Measurements from ENCODE around the gene HACE1. TPM values are rescaled to one million over a fixed set of nuclear protein-coding genes. Genes with fewer than 3 reads are reported as not detected.

HACE1 gene
- total RNA-seq, 1 donor from 2014 or later: 18.2 TPM

DNA sequence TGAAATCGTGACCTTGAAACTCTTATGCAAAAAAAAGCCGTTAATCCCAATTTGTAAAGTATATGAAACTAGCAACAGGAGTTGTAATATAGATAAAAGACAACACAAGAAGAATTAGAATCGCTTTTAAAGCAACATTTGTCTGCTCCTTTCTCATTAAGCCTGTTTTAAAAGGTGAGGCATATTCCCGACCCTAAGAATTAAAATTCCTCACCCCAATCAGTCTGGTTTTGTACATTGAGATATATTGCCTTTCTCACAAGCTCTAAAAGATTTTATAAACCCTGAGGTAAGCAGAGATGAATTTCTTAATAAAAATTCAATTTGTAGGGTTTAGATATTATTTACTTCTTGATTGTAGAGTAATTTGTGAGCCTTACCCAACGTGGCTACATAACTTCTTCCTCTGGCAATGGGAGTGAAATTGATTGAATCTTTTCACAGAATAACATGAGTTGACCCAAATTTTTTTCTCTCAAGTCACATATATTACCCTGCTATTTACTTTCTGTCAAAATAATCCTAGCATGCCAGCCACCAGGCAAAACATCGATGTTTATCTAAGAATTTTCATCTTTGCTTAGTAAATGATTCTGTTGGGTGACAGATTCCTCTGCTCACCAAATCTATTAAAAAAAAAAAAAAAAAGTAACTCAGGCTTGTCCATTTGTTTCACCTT, 173.7 kb downstream of the HACE1 start:
- Mint-ChIP-seq H3K9me3 (ENCODE audit: low read depth) (peaks cover 7% of the 10 kb centered on the region), H3K4me1 (ENCODE audit: low read depth) (peaks cover 27% of the 10 kb centered on the region), H3K36me3 (ENCODE audit: low read depth) (peaks cover 2% of the 10 kb centered on the region), H3K27ac (ENCODE audit: unreplicated experiment) (no peak overlapping the region), H3K4me3 (ENCODE audit: unreplicated experiment) (no peak overlapping the region), H3K27me3 (ENCODE audit: low read depth) (no peaks in the 10 kb centered on the region)
- TF ChIP-seq, protein P1, sequence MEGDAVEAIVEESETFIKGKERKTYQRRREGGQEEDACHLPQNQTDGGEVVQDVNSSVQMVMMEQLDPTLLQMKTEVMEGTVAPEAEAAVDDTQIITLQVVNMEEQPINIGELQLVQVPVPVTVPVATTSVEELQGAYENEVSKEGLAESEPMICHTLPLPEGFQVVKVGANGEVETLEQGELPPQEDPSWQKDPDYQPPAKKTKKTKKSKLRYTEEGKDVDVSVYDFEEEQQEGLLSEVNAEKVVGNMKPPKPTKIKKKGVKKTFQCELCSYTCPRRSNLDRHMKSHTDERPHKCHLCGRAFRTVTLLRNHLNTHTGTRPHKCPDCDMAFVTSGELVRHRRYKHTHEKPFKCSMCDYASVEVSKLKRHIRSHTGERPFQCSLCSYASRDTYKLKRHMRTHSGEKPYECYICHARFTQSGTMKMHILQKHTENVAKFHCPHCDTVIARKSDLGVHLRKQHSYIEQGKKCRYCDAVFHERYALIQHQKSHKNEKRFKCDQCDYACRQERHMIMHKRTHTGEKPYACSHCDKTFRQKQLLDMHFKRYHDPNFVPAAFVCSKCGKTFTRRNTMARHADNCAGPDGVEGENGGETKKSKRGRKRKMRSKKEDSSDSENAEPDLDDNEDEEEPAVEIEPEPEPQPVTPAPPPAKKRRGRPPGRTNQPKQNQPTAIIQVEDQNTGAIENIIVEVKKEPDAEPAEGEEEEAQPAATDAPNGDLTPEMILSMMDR (IDR thresholded peaks at IDR 0.05): no peak
- no peak for DNase-seq (ENCODE audit: low spot score)

GRCh38 chr6:104684911-104685415, 174.8 kb downstream of the HACE1 start:
- TF ChIP-seq, protein P1 (IDR thresholded peaks at IDR 0.05): no peak
- Mint-ChIP-seq H3K4me3 (ENCODE audit: unreplicated experiment) (no peak overlapping the region), H3K4me1 (ENCODE audit: low read depth) (peaks cover 22% of the 10 kb centered on the region), H3K9me3 (ENCODE audit: low read depth) (peaks cover 3% of the 10 kb centered on the region), H3K36me3 (ENCODE audit: low read depth) (no peaks in the 10 kb centered on the region), H3K27ac (ENCODE audit: unreplicated experiment) (no peak overlapping the region), H3K27me3 (ENCODE audit: low read depth) (no peaks in the 10 kb centered on the region)
- DNase-seq (ENCODE audit: low spot score): no peak

- H3K27me3 Mint-ChIP-seq (ENCODE audit: low read depth): no peaks in the 10 kb centered on the region
Measured at GRCh38 chr6:104683809-104684208, 175.9 kb downstream of the HACE1 start.

DNA sequence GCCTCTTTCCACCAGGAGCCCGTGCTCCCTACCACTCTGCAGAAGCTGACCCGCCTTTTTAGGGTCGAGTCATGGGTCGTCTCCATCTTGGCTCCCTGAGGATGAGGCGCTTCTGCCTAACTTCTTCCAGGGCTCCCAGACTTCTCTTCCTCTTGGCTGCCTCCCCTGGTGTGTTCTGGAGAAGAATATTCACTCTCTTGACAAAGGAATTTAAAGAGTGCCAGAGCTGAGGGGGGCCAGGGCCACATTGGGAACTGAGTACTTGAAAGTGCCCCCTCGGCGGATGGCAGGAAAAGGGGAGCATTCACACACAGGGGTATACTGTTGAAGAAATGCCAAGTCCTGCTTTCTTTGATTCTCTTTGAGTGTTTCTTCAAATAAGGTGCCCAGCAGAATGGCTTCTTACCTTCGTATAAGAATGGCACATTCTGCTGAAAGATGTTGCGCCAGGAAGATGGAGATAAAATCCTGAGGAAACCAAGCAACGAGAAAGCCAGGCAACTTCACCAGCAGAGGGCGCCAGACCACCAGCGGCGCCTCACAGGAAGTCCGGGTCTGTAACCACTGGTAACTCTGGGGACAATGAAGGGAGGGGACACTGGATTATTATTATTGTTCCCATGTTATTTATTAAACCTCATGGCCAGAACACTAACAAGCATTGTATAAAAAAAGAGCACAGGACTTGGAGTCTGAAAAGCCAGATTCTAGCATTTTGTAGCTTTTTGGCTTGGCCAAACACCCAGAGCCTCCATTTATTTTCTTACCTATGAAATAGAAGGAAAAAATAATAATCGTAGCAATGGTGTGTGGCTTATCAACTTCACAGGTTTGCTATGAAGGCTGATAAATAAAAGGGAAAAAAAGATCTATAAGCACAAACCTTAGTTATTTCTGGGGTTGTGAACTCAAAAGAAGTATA, 176.7 kb downstream of the HACE1 start:
- no peaks in the 10 kb centered on the region for H3K36me3 Mint-ChIP-seq (ENCODE audit: low read depth)
- TF ChIP-seq, protein P1 (IDR thresholded peaks at IDR 0.05): peak; percentile 82
- H3K27ac Mint-ChIP-seq (ENCODE audit: unreplicated experiment): no peak overlapping the region
- H3K27me3 Mint-ChIP-seq (ENCODE audit: low read depth): no peaks in the 10 kb centered on the region
- H3K4me1 Mint-ChIP-seq (ENCODE audit: low read depth): peaks cover 7% of the 10 kb centered on the region
- no peak overlapping the region for H3K4me3 Mint-ChIP-seq (ENCODE audit: unreplicated experiment)
- DNase-seq (ENCODE audit: low spot score): no peak
- peaks cover 11% of the 10 kb centered on the region for H3K9me3 Mint-ChIP-seq (ENCODE audit: low read depth)

More at GRCh38 chr6:104683809-104684208, 175.9 kb downstream of the HACE1 start:
- TF ChIP-seq, protein P1 (IDR thresholded peaks at IDR 0.05): no peak
- Mint-ChIP-seq H3K4me1 (ENCODE audit: low read depth) (peaks cover 15% of the 10 kb centered on the region), H3K27ac (ENCODE audit: unreplicated experiment) (no peak overlapping the region), H3K9me3 (ENCODE audit: low read depth) (peaks cover 5% of the 10 kb centered on the region), H3K36me3 (ENCODE audit: low read depth) (no peaks in the 10 kb centered on the region), H3K4me3 (ENCODE audit: unreplicated experiment) (no peak overlapping the region)
- no peak for DNase-seq (ENCODE audit: low spot score)

GRCh38 chr6:104680539-104680938, 179.2 kb downstream of the HACE1 start:
- no peaks in the 10 kb centered on the region for H3K4me1 Mint-ChIP-seq (ENCODE audit: low read depth)
- H3K27ac Mint-ChIP-seq (ENCODE audit: unreplicated experiment): no peak overlapping the region
- DNase-seq (ENCODE audit: low spot score): no peak
- H3K4me3 Mint-ChIP-seq (ENCODE audit: unreplicated experiment): no peak overlapping the region
- TF ChIP-seq, protein P1 (IDR thresholded peaks at IDR 0.05): no peak
- H3K27me3 Mint-ChIP-seq (ENCODE audit: low read depth): no peaks in the 10 kb centered on the region
- H3K36me3 Mint-ChIP-seq (ENCODE audit: low read depth): peaks cover 7% of the 10 kb centered on the region
- peaks cover 20% of the 10 kb centered on the region for H3K9me3 Mint-ChIP-seq (ENCODE audit: low read depth)

Data from chondrocyte (in vitro differentiated cells).